Naive thymus-derived CD8-positive, alpha-beta T cell (primary cell): ENCODE results near the gene SMIM11. TPM values are rescaled to one million over a fixed set of nuclear protein-coding genes. Genes with fewer than 3 reads are reported as not detected.
"Not testable (repeated sequence)": the region's sequence is repeated elsewhere in the genome, so short reads cannot be mapped to it uniquely, and the experiment has no call there.

Experiments used
- ATAC-seq, 2 donors: fragments of 150-1000 bp; cut with Tn5 transposase in 1 of 2; sonication (Bioruptor Pico), chemical (Tn5 transposase) in 1 of 2; 1 replicate in 1 of 2; 2 replicates in 1 of 2; pipeline ENCODE4 v1.10.0; 2021; ENCODE audit warnings: mild to moderate bottlenecking in 2 of 2, moderate library complexity in 2 of 2
- POLR2A ChIA-PET: fragments of 350-600 bp; sonication (Branson Sonifier 250); formaldehyde crosslinking; loops from one replicate; lab custom pipeline; 2021; ENCODE audit warnings: antibody characterized with exemption; lab: Charles Lee
- DNase-seq, 10 donors: peaks; one replicate each; pipeline versions ENCODE4 v3.0.0 to v3.0.0-alpha.2; 2020 to 2022
- H3K27ac Mint-ChIP-seq, 10 donors: one replicate each; pipeline ENCODE4 v1.8.0; 2020 to 2022; ENCODE audit warnings: mild to moderate bottlenecking in 10 of 10, mixed read lengths in 10 of 10, moderate library complexity in 4 of 10, inconsistent platforms in 1 of 10
- H3K27me3 Mint-ChIP-seq, 5 donors: one replicate each; pipeline ENCODE4 v1.8.0; 2021 to 2022; ENCODE audit warnings: mixed read lengths in 5 of 5
- H3K36me3 Mint-ChIP-seq, 3 donors: one replicate each; pipeline ENCODE4 v1.8.0; 2020 to 2022; ENCODE audit warnings: mixed read lengths in 3 of 3, mild to moderate bottlenecking in 2 of 3, inconsistent platforms in 1 of 3
- H3K4me1 Mint-ChIP-seq, 4 donors: one replicate each; pipeline ENCODE4 v1.8.0; 2021 to 2022; ENCODE audit warnings: mixed read lengths in 4 of 4
- H3K4me3 Mint-ChIP-seq, 10 donors: one replicate each; pipeline ENCODE4 v1.8.0; 2020 to 2022; ENCODE audit warnings: mild to moderate bottlenecking in 10 of 10, mixed read lengths in 10 of 10, moderate library complexity in 6 of 10, inconsistent platforms in 1 of 10
- H3K9me3 Mint-ChIP-seq, 9 donors: one replicate each; pipeline ENCODE4 v1.8.0; 2020 to 2022; ENCODE audit warnings: mixed read lengths in 9 of 9, mild to moderate bottlenecking in 3 of 9, inconsistent platforms in 1 of 9, moderate library complexity in 1 of 9
- polyA plus RNA-seq, 3 donors: library from polyadenylated mRNA; unstranded; fragments of 300-500 nt; fragmentation: Illumina TruSeq; gene quantifications; one replicate each; pipeline ENCODE4 v1.2.3, GENCODE V29; 2021
- total RNA-seq, 8 experiments: library from RNA in 2 of 8; stranded (reverse) in 2 of 8; gene quantifications; one replicate each; pipeline ENCODE4 v1.2.3 and lab custom pipeline; 2021 to 2026

Gene SMIM11
- total and polyA plus RNA-seq, 5 experiments from 2014 or later, result 6.2 to 30.2 (median 9.8) TPM

DNA sequence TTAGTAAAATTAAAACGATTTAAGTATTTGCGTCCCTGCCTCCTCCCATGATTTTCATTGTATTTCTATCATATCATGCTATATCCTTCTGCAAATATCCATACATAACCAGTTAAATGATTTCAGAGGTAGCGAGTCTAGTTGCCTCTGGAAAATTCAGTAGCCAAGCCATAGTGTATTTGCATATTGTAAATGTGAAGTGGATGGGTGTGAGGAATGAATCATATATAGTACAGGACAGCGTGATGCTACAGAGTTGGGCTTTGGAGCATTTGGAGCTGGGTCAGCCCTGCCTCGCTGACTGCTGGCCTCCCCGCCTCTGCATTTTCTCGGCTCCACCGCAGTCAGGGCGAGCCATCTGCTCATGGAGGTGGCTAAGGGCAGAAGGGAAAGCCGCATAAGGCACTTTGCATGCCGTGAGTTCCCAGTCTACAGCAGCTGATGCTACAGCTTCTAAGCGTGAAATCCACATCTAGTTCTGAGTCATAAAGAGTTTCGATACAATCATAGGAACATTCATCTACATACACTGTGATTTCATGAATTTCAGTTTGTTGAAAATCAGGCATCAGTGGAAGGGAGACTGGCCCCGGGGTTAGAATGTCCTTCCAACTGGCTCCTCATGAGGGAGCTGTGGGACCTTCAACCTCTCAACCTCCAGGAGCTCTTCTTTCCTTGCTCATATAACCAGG is 8.6 kb downstream of the SMIM11 start:
- H3K36me3 Mint-ChIP-seq, POLR2A ChIA-PET, DNase-seq, ATAC-seq, H3K9me3 Mint-ChIP-seq, H3K4me1 Mint-ChIP-seq, H3K4me3 Mint-ChIP-seq, H3K27ac Mint-ChIP-seq, H3K27me3 Mint-ChIP-seq: not testable (repeated sequence)

GRCh38 chr21:34400522-34400921 is 25.2 kb downstream of the SMIM11 start:
- H3K27me3 Mint-ChIP-seq, H3K9me3 Mint-ChIP-seq, POLR2A ChIA-PET: not testable (repeated sequence)

DNA sequence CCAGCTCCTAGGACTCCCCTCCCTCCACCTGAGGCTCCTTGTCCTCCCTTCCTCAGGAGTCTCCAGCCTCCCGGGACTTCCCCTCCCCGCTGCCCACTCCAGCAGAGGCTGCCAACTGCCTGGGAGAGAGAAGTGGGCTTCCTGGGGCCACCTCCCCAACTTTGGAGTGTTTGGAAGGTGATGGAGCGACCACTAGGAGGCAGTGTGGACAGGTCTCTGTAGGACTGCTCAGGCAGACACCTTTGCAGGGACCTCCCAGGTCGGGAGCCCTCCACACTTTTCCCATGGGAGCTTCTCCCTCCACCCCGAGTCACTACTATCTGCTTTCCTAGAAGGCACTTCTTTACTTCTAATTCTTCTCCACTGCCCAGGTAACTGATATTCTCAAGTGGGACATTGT is 29.4 kb downstream of the SMIM11 start:
- ATAC-seq, H3K4me3 Mint-ChIP-seq, H3K9me3 Mint-ChIP-seq, H3K27me3 Mint-ChIP-seq, H3K36me3 Mint-ChIP-seq, H3K27ac Mint-ChIP-seq, POLR2A ChIA-PET, DNase-seq, H3K4me1 Mint-ChIP-seq: not testable (repeated sequence)

More at GRCh38 chr21:34400522-34400921, 25.2 kb downstream of the SMIM11 start:
- not testable (repeated sequence) for DNase-seq, ATAC-seq, H3K4me3 Mint-ChIP-seq, H3K36me3 Mint-ChIP-seq, H3K4me1 Mint-ChIP-seq, H3K27ac Mint-ChIP-seq

DNA sequence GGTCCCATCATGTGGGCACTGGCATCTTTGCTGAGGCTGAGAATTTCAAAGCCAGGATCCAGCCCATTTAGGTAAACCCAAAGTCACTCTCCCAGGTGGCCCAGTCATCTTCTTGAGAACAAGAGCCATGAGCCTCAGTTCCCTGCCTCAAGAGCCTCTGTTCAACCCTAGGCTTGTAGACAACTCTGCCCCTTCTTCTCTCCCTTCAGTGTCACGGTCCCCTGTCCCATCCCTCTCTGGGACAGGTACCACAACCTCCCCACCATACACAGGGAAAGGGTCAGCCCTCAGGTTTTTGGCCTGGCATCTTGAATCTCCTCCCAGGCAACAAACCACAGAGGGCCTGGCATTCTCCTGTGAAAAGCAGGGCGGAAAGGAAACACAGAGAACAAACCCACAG is 30.4 kb downstream of the SMIM11 start:
- ATAC-seq, H3K4me3 Mint-ChIP-seq, POLR2A ChIA-PET, H3K27ac Mint-ChIP-seq, H3K9me3 Mint-ChIP-seq, H3K27me3 Mint-ChIP-seq, DNase-seq, H3K4me1 Mint-ChIP-seq, H3K36me3 Mint-ChIP-seq: not testable (repeated sequence)

- H3K4me1 Mint-ChIP-seq, H3K27ac Mint-ChIP-seq, POLR2A ChIA-PET, DNase-seq, H3K4me3 Mint-ChIP-seq, H3K9me3 Mint-ChIP-seq, H3K27me3 Mint-ChIP-seq, H3K36me3 Mint-ChIP-seq: not testable (repeated sequence)
- ATAC-seq, result peak in 1 of 2 donors; percentile 50
Observed at GRCh38 chr21:34406102-34406501, 30.8 kb downstream of the SMIM11 start.

DNA sequence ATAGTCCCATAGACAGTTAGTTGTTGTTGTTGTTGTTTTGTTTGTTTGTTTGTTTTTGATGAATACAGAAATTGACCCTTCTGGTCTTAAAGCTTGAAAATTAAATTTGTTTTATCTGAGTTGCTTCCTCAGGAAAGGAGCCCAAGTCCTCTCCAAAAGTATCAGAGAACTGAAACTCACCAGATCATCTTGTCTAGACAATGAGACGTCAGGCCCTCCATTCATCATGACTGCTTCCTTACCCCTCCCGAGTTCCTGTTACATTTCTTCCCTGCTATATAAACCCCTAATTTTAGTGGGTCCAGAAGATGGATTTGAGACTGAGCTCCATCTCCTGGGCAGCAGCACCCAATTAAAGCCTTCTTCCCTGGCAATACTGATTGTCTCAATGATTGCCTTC is 31.4 kb downstream of the SMIM11 start:
- H3K4me3 Mint-ChIP-seq, H3K36me3 Mint-ChIP-seq, H3K9me3 Mint-ChIP-seq, H3K4me1 Mint-ChIP-seq, H3K27ac Mint-ChIP-seq, POLR2A ChIA-PET, H3K27me3 Mint-ChIP-seq, DNase-seq, ATAC-seq: not testable (repeated sequence)

GRCh38 chr21:34407294-34407693 is 32.0 kb downstream of the SMIM11 start:
- not testable (repeated sequence) for H3K9me3 Mint-ChIP-seq

DNA sequence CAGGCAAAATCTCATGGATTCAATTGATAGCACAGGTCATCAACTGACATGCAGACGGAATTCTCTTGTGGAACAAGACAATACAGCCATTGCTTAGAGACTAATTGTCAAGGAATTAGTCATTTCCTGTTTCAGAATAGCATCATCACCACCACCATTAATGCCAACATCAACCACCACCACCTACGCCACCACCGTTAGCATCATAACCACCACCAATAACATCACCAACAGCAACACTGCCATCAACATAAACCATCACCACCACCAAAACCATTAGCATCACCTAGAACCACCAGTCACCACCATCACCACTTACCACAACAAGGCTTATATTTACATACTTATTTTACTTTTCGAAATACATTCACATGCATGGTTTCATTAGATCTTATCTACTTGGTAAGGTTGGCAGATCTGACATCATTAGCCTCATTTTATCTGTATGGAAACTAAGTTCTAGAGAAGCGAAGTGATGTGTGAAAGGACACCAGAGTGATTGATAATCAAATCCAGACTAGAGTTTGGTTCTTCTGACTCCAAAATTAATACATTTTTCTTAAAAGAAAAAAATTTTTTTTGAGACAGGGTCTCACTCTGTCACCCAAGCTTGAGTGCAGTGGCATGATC is 42.3 kb downstream of the SMIM11 start:
- DNase-seq, ATAC-seq, H3K27ac Mint-ChIP-seq, H3K4me3 Mint-ChIP-seq, POLR2A ChIA-PET, H3K9me3 Mint-ChIP-seq, H3K4me1 Mint-ChIP-seq, H3K36me3 Mint-ChIP-seq, H3K27me3 Mint-ChIP-seq: not testable (repeated sequence)

More at GRCh38 chr21:34407294-34407693, 32.0 kb downstream of the SMIM11 start:
- POLR2A ChIA-PET, H3K36me3 Mint-ChIP-seq, H3K27ac Mint-ChIP-seq, H3K27me3 Mint-ChIP-seq, H3K4me1 Mint-ChIP-seq, DNase-seq, H3K4me3 Mint-ChIP-seq, ATAC-seq: not testable (repeated sequence)

GRCh38 chr21:34423805-34424204 is 48.5 kb downstream of the SMIM11 start, which contains the start of gene SMIM34:
Gene SMIM34 (minus strand): TSS chr21:34423951. CDS start chr21:34423839, 112 bp downstream.
- H3K27me3 Mint-ChIP-seq, H3K36me3 Mint-ChIP-seq, DNase-seq, H3K9me3 Mint-ChIP-seq, POLR2A ChIA-PET, H3K27ac Mint-ChIP-seq, ATAC-seq, H3K4me1 Mint-ChIP-seq, H3K4me3 Mint-ChIP-seq: not testable (repeated sequence)

GRCh38 chr21:34427339-34427738 is 52.0 kb downstream of the SMIM11 start:
- POLR2A ChIA-PET, H3K4me1 Mint-ChIP-seq, H3K9me3 Mint-ChIP-seq, DNase-seq, H3K27me3 Mint-ChIP-seq, H3K4me3 Mint-ChIP-seq, ATAC-seq, H3K36me3 Mint-ChIP-seq, H3K27ac Mint-ChIP-seq: not testable (repeated sequence)

GRCh38 chr21:34428441-34428840 is 53.1 kb downstream of the SMIM11 start:
- H3K4me3 Mint-ChIP-seq, DNase-seq, H3K9me3 Mint-ChIP-seq, H3K27me3 Mint-ChIP-seq, ATAC-seq, H3K36me3 Mint-ChIP-seq, H3K27ac Mint-ChIP-seq, H3K4me1 Mint-ChIP-seq, POLR2A ChIA-PET: not testable (repeated sequence)

GRCh38 chr21:34429710-34430109 is 54.4 kb downstream of the SMIM11 start:
- ATAC-seq, H3K9me3 Mint-ChIP-seq, H3K27ac Mint-ChIP-seq, H3K4me3 Mint-ChIP-seq, H3K27me3 Mint-ChIP-seq, H3K4me1 Mint-ChIP-seq, DNase-seq, H3K36me3 Mint-ChIP-seq, POLR2A ChIA-PET: not testable (repeated sequence)
